ENCODE measurements around the gene WFDC8. TPM values are rescaled to one million over a fixed set of nuclear protein-coding genes. Genes with fewer than 3 reads are reported as not detected.

The WFDC8 gene
- polyA plus RNA-seq, 1 experiment: not detected

DNA sequence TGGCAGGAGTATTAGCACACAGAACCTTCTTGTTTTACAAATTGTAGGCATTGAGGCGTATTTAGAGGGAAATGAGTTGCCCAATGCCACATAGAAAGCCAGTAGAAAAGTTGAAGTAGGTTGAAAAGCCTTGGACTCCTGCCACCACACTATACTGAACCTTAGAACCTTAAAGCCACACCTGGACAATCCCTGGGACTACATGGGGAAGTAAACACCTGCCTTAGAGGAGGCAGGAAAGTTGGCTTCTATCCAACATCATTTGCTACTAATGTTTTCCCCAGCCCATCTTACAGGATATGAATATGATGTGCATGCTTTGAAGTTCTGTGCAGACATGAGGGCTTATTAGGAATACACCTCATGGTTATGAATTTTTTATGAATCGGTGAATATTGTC lies 26.6 kb downstream of the WFDC8 start:
- H3K27me3 ChIP-seq (ENCODE audit: control insufficient read depth, insufficient read depth, low read length): no peaks in the 10 kb centered on the region
- ChIA-PET POLR2A (no interaction called here), CTCF (no interaction called here)
- TF ChIP-seq, protein P1, sequence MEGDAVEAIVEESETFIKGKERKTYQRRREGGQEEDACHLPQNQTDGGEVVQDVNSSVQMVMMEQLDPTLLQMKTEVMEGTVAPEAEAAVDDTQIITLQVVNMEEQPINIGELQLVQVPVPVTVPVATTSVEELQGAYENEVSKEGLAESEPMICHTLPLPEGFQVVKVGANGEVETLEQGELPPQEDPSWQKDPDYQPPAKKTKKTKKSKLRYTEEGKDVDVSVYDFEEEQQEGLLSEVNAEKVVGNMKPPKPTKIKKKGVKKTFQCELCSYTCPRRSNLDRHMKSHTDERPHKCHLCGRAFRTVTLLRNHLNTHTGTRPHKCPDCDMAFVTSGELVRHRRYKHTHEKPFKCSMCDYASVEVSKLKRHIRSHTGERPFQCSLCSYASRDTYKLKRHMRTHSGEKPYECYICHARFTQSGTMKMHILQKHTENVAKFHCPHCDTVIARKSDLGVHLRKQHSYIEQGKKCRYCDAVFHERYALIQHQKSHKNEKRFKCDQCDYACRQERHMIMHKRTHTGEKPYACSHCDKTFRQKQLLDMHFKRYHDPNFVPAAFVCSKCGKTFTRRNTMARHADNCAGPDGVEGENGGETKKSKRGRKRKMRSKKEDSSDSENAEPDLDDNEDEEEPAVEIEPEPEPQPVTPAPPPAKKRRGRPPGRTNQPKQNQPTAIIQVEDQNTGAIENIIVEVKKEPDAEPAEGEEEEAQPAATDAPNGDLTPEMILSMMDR (IDR thresholded peaks at IDR 0.05; ENCODE audit: insufficient read depth, low read depth, low read length): no peak
- no peaks in the 10 kb centered on the region for H3K36me3 ChIP-seq (ENCODE audit: control insufficient read depth, insufficient read depth, low read length)
- no peak for DNase-seq (ENCODE audit: low read depth)
- H3K4me3 ChIP-seq (ENCODE audit: low read depth, low read length): no peak overlapping the region

DNA sequence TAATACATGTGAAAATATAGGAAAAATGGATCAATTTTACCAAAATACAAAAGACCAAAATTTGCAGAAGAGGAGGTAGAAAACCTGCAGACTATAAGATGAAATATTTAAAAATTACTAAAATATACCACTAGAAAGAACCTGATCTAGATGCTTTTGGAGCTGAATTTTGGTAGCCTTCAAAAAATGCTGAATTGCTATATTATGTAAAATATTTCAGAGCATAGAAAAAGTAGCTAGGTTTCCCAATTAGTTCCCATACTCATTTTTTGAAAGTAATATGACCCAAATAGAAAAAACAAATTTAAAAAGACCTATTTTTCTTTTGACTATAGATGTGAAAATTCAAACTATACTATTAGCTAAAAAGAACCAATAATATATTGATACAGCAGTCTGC lies 28.3 kb downstream of the WFDC8 start:
- TF ChIP-seq, protein P1 (IDR thresholded peaks at IDR 0.05; ENCODE audit: insufficient read depth, low read depth, low read length): no peak
- POLR2A ChIA-PET: no interaction called here

DNA sequence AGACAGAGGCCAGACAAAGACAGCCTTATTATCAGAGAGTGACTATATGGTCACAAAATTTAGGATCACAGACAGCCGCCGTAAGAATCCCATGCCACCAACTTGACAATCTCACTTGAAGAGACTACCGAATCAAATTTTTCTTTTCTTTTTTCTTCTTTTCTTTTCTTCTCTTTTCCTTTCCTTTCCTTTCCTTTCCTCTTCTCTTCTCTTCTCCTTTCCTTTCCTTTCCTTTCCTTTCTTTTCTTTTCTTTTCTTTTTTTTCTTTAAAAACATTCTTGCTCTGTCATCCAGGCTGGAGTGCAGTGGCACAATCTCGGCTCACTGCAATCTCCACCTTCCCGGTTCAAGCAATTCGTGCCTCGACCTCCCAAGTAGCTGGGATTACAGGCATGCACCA lies 30.7 kb downstream of the WFDC8 start:
- Histone ChIP-seq H3K27me3 (ENCODE audit: control insufficient read depth, insufficient read depth, low read length) (peaks cover 2% of the 10 kb centered on the region; the same call in 1 of the 2 replicates), H3K36me3 (ENCODE audit: control insufficient read depth, insufficient read depth, low read length) (no peaks in the 10 kb centered on the region), H3K4me3 (ENCODE audit: low read depth, low read length) (no peak overlapping the region)
- ChIA-PET POLR2A (no interaction called here), CTCF (interaction anchor here (0.6 to 2.4 kb wide), 3 partner anchors 12 to 223 kb away, joined by 3 to 31 read pairs (median 4); no protein-coding TSS in a partner anchor)
- DNase-seq (ENCODE audit: low read depth): no peak
- TF ChIP-seq, protein P1 (IDR thresholded peaks at IDR 0.05; ENCODE audit: insufficient read depth, low read depth, low read length): no peak

More for the DNA sequence above, 28.3 kb downstream of the WFDC8 start:
- no peak overlapping the region for H3K4me3 ChIP-seq (ENCODE audit: low read depth, low read length)
- peaks cover 2% of the 10 kb centered on the region; the same call in 1 of the 2 replicates for H3K27me3 ChIP-seq (ENCODE audit: control insufficient read depth, insufficient read depth, low read length)
- H3K36me3 ChIP-seq (ENCODE audit: control insufficient read depth, insufficient read depth, low read length): no peaks in the 10 kb centered on the region
- no peak for DNase-seq (ENCODE audit: low read depth)
- CTCF ChIA-PET: interaction anchor here (2.3 kb wide), 1 partner anchor 220 kb away, joined by 15 read pairs; no protein-coding TSS in a partner anchor

DNA sequence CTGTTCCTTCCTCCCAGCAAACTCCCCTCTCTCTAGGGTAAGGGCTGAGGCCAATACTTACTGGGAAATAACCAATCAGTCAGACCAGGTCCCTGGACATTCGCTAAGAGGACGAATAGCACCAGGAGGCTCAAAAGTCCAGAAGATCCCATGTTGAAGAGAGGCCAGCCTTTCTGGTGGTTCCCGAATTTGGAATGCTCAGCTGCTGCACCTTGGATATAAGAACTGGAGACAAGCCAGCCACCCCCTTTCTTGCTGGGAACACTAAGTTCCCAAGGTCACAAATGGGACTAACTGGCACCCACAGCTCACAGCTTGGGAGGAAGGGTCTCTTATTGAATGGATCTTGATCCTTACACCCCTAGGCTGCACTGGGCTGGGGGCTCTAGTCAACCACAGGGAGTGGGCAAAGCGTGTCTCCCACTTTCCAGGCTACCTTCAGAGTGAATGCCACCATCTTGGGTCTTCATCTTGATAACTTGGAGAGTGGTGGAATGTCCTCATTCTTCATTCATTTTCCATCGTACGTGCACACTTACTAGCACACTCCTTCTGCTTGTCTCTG lies 31.8 kb downstream of the WFDC8 start, which contains the start of gene EPPIN:
Gene EPPIN, minus strand, starts transcription at position 196 of the 565 bp plus-strand sequence. Its CDS starts 44 bp downstream, at position 152.
- Histone ChIP-seq H3K4me3 (ENCODE audit: low read depth, low read length) (no peak within 1 kb of the TSS), H3K36me3 (ENCODE audit: control insufficient read depth, insufficient read depth, low read length) (no peaks in the 10 kb centered on the region), H3K27me3 (ENCODE audit: control insufficient read depth, insufficient read depth, low read length) (peaks cover 2% of the 10 kb centered on the region; the same call in 1 of the 2 replicates)
- ChIA-PET POLR2A (no interaction called here), CTCF (interaction anchor here (2.0 to 2.4 kb wide), 2 partner anchors 13 to 224 kb away, joined by 4 to 31 read pairs; no protein-coding TSS in a partner anchor)
- DNase-seq (ENCODE audit: low read depth): no peak
- TF ChIP-seq, protein P1 (IDR thresholded peaks at IDR 0.05; ENCODE audit: insufficient read depth, low read depth, low read length): no peak

DNA sequence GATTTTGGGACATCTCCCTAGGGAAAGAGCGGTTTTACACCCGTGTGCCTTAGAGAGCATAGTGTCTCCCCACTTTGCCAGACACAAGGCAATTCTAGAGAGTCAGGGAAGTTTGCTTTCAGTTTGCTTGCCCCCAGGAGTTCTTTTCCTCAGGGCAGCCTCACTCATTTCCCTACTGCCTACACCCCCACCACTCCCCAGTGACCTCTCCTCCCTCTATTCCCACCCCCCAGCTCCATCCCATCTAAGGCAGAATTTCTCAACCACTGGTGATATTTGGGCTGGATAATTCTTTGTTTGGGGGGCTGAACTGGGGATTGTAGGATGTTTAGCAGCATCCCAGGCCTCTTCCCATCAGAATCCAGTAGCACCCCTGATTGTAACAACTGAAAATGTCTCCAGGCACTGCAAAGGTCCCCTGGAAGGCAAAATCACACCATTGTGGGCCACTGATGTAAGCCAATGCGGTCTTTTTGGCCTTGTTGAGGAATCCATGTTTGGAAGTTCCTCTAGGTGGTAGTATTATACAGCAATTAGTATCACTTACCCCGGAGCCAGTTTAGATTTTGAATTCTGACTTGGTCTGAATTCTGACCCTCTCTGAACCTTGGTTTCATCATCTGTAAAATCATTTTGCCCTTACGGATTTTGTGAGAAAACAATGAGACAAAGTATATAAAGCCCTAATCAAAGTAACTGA lies 33.2 kb downstream of the WFDC8 start:
- peaks cover 2% of the 10 kb centered on the region; the same call in 1 of the 2 replicates for H3K27me3 ChIP-seq (ENCODE audit: control insufficient read depth, insufficient read depth, low read length)
- no peak overlapping the region for H3K4me3 ChIP-seq (ENCODE audit: low read depth, low read length)
- H3K36me3 ChIP-seq (ENCODE audit: control insufficient read depth, insufficient read depth, low read length): no peaks in the 10 kb centered on the region
- ChIA-PET POLR2A (no interaction called here), CTCF (interaction anchor here (0.6 to 1.6 kb wide), 3 partner anchors 40 to 322 kb away, joined by 3 to 28 read pairs (median 3); no protein-coding TSS in a partner anchor)
- TF ChIP-seq, protein P1 (IDR thresholded peaks at IDR 0.05; ENCODE audit: insufficient read depth, low read depth, low read length): peak; percentile 40
- DNase-seq (ENCODE audit: low read depth): no peak
